GM18861 (cell line): ENCODE results near the gene FAM177B.
"Not testable (repeated sequence)": the region's sequence is repeated elsewhere in the genome, so short reads cannot be mapped to it uniquely, and the experiment has no call there.

Experiments
- ATAC-seq: cut with Tn5 transposase; IDR thresholded peaks from one replicate; pipeline ENCODE4 v1.9.1; 2021; ENCODE audit not compliant: unreplicated experiment

Gene FAM177B

GRCh38 chr1:222739929-222740328 is 2.9 kb downstream of the FAM177B start:
- no peak for ATAC-seq

- ATAC-seq: not testable (repeated sequence)
These were observed 4.8 kb downstream of the FAM177B start for GRCh38 chr1:222741630-222742457.

- ATAC-seq: no peak
These were observed 12.9 kb downstream of the FAM177B start for GRCh38 chr1:222749927-222750326.

- ATAC-seq: peak; percentile 77
These were observed 13.6 kb downstream of the FAM177B start for GRCh38 chr1:222750651-222751050.

GRCh38 chr1:222751255-222751654 is 14.3 kb downstream of the FAM177B start:
- ATAC-seq: no peak

- no peak for ATAC-seq
These were observed 17.6 kb downstream of the FAM177B start for GRCh38 chr1:222754366-222755139.

- ATAC-seq: no peak
These were observed 20.8 kb downstream of the FAM177B start for GRCh38 chr1:222757646-222758268.

GRCh38 chr1:222759451-222760035 is 22.5 kb downstream of the FAM177B start:
- ATAC-seq: no peak

- no peak for ATAC-seq
These were observed 24.1 kb downstream of the FAM177B start for GRCh38 chr1:222761083-222761482.

GRCh38 chr1:222762178-222762577 is 25.2 kb downstream of the FAM177B start:
- ATAC-seq: not testable (repeated sequence)

- ATAC-seq: no peak
These were observed 30.2 kb downstream of the FAM177B start for GRCh38 chr1:222767152-222767571.

GRCh38 chr1:222768592-222768991 is 31.6 kb downstream of the FAM177B start:
- ATAC-seq: no peak

GRCh38 chr1:222769181-222769580 is 32.2 kb downstream of the FAM177B start:
- ATAC-seq: no peak

- ATAC-seq: no peak
These were observed 33.1 kb downstream of the FAM177B start for GRCh38 chr1:222769971-222770620.

GRCh38 chr1:222772996-222773379 is 36.0 kb downstream of the FAM177B start:
- ATAC-seq: peak; percentile 80

GRCh38 chr1:222777463-222777862 is 40.5 kb downstream of the FAM177B start:
- ATAC-seq: no peak

- no peak for ATAC-seq
These were observed 41.0 kb downstream of the FAM177B start for GRCh38 chr1:222777977-222778376.

- no peak for ATAC-seq
These were observed 44.2 kb downstream of the FAM177B start for GRCh38 chr1:222781251-222781650.

GRCh38 chr1:222783051-222783450 is 46.0 kb downstream of the FAM177B start:
- no peak for ATAC-seq

GRCh38 chr1:222784371-222784770 is 47.4 kb downstream of the FAM177B start:
- ATAC-seq: no peak

GRCh38 chr1:222784916-222785315 is 47.9 kb downstream of the FAM177B start:
- no peak for ATAC-seq
